NCI-H2081 treated with DMSO at 0.1 percent for 48 hours (cell line): ENCODE results near the gene RASA3.
"Not testable (repeated sequence)": the region's sequence is repeated elsewhere in the genome, so short reads cannot be mapped to it uniquely, and the experiment has no call there.

Experiments
- DNase-seq: peaks from one replicate; lab custom pipeline; 2025; lab: John Stamatoyannopoulos, UW

Gene RASA3, protein sequence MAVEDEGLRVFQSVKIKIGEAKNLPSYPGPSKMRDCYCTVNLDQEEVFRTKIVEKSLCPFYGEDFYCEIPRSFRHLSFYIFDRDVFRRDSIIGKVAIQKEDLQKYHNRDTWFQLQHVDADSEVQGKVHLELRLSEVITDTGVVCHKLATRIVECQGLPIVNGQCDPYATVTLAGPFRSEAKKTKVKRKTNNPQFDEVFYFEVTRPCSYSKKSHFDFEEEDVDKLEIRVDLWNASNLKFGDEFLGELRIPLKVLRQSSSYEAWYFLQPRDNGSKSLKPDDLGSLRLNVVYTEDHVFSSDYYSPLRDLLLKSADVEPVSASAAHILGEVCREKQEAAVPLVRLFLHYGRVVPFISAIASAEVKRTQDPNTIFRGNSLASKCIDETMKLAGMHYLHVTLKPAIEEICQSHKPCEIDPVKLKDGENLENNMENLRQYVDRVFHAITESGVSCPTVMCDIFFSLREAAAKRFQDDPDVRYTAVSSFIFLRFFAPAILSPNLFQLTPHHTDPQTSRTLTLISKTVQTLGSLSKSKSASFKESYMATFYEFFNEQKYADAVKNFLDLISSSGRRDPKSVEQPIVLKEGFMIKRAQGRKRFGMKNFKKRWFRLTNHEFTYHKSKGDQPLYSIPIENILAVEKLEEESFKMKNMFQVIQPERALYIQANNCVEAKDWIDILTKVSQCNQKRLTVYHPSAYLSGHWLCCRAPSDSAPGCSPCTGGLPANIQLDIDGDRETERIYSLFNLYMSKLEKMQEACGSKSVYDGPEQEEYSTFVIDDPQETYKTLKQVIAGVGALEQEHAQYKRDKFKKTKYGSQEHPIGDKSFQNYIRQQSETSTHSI

DNA sequence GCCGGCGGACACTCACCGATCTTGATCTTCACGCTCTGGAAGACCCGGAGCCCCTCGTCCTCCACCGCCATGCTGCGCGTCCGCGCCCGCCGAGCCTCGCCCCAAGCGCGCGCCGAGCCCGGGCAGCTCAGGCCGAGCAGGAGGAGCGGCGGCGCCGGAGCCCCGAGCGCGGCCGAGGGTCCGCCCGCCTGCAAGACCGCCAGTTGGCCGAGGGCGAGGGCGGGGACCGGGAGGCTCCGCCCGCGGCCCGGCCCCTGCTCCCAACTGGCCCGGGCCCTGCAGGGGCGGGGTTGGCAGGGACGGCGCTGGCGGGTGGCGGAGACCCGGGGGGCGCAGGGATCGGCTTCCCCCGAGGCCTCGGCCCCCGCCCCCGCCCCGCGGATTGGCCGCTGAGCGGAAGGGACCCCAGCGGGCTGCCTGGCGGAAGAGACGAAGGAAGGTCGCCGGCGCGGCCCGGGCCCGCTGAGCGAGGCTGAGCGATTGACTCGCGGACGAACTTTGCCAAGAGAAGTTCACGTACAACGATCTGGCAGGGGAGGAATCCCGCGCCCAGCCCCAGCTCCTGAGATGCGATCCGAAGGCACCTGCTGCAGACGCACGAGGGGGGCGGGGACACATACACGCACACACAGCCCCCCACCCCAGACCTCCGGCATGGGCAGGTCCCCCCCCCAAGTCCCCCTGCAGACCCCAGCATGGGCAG is at the start of gene RASA3:
RASA3 (minus strand) TSS at position 205 of the 703 bp plus-strand sequence; CDS start at position 71, 134 bp downstream.
- no peak for DNase-seq

DNA sequence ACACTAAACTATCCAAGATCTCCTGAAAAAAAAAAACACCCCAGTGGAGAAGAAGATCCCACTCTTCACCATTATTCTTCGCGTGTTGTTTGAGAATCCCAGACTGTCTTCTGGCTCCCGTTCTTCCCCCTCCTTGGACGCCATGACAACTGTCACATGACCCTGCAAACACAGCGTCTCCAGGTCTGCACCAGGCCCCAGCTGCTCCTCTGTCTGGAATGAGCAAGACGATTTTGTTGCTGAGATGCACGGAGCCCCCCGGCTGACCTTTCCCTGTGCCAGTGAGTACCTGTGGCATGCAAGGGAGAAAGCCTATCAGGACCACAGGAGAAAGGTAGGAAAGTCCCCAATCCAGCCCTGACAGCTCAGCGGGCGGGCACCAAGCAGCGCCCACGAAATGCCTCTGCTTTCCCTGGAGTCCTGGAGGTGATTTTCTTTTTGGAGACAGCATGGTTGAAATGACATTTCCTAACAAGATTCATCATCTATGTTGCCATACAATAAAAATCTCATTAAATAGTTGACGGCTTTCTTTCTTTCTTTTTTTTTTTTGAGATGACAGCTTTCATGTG is 46.8 kb upstream of the RASA3 start, which contains the start of gene CFAP97D2:
CFAP97D2 (plus strand) TSS at position 171 of the 572 bp plus-strand sequence; CDS start at position 245, 74 bp downstream.
- DNase-seq: no peak

DNA sequence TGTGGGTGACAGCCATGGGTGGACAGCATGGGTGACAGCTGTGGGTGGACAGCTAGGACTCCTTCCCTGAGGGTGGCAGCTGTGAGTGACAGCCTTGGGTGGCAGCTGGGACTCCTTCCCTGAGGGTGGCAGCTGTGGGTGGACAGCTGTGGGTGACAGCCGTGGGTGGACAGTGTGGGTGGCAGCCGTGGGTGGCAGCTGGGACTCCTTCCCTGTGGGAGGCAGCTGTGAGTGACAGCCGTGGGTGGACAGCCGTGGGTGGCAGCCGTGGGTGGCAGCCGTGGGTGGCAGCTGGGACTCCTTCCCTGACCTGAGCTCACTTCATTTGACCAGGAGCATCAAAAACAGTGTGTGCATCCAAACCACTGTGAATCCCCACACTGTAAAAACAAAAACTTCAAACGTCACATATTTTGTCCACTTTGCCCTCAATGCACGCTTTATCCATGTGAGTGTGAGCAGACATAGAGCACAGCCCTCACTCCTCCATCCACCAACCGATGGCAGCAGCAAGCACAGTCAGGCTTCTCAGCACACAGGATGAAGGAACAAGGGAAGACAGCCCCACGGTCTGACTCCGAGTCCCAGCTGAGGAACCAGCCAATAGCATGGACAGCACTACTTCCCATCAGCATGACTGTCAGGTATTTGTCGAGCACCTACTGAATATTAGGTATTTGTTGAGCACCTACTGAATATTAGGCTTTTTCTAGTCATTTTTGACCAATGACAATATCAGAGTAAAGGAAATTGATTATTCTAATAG is 45.0 kb upstream of the RASA3 start:
- no peak for DNase-seq

DNA sequence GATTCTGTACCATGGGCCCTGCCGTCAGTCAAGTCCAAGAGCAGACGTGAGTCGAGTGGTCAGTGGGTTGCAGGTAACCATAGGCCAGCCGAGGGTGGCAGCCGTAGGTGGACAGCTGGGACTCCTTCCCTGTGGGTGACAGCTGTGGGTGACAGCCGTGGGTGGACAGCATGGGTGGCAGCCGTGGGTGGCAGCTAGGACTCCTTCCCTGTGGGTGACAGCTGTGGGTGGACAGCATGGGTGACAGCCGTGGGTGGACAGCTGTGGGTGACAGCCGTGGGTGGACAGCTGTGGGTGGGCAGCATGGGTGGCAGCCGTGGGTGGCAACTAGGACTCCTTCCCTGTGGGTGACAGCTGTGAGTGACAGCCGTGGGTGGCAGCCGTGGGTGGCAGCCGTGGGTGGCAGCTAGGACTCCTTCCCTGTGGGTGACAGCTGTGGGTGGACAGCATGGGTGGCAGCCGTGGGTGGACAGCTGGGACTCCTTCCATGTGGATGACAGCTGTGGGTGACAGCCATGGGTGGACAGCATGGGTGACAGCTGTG is 44.0 kb upstream of the RASA3 start:
- not testable (repeated sequence) for DNase-seq

DNA sequence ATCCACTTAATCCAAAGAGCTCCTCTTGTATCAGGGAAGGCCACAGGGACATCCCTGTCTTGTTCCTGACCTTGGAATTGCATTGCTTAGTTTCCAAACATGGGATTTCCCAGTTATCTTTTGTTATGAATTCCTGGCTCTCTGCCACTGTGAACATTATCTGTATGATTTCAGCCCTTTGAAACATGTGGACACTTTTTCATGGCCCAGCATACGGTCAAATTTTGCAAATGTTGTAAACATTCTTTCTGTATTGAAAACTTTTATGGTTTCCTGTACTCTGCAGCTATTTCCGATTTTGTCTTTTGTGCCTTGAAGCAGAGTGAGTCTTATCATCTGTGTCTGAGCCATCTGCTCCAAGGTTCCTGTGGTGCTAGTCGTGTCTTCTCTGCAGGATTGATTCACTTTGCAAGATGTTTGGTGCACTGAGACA is 42.1 kb upstream of the RASA3 start:
- DNase-seq: no peak

DNA sequence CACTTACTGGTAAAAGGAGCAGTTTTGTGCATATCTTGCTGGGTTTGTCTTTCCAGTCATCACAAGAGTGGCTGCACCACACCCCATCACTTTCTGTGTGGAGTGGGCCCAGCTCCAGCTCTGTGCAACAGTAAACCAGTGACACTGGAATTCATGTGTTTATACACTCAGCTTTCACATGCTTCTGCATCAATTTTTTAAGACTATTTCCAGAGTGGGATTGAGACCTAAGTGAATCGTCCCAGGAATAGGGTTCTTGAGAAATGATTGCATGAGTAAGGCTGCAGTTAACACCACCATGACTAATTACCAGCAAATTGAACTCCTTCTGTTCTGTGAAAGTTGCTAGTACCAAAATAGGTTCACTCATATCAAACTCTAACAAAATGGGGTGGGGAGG is 41.3 kb upstream of the RASA3 start:
- no peak for DNase-seq

DNA sequence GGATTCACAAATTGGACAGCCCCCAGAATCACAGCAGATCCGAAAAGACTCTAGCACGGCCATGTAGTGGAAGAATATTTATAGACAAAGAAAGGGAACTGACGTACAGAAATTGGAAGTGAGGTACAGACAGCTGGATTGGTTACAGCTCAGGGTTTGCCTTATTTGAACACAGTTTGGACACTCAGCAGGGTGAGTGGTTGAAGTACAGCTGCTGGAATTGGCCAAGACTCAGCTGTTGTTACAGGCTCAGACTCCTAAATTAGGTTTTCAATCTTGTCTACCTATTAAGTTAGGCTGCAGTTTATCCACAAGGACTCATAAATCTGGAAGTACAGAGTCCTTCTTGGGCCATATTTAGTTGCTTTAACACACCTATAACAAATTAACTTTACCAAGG is 40.8 kb upstream of the RASA3 start:
- no peak for DNase-seq

DNA sequence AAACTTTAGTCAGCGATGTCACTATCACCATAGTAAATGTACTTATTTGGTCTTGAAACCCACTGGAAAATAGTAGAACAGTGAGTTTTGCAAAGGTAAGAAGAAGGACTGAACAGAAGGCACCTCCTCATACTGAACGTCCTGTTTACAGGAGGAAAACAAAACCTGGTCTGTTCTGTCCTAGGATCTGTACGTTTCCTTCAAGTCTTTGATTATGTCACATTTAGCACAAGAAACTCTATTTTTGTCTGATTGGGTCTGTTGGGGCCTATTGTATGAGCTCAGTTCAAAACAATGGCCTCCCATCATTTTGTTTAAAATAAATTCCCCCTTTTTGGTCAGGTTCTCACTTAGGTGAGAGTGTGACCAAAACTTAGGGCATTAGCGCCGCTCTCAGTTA is 35.5 kb upstream of the RASA3 start:
- DNase-seq: no peak

DNA sequence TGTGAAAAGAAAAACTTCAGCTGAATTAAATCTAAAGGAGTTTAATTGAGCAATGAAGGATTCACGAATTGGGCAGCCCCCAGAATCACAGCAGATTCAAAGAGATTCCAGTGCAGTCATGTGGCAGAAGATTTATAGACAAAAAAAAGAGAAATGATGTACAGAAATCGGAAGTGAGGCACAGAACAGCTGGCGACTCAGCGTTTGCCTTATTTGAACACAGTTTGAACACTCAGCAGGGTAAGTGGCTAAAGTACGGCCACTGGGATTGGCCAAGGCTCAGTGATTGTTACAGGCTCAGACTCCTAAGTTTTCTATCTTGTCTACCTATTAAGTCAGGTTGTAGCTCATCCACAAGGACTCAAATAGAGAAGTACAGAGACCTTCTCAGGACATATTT is 35.0 kb upstream of the RASA3 start:
- DNase-seq: no peak

DNA sequence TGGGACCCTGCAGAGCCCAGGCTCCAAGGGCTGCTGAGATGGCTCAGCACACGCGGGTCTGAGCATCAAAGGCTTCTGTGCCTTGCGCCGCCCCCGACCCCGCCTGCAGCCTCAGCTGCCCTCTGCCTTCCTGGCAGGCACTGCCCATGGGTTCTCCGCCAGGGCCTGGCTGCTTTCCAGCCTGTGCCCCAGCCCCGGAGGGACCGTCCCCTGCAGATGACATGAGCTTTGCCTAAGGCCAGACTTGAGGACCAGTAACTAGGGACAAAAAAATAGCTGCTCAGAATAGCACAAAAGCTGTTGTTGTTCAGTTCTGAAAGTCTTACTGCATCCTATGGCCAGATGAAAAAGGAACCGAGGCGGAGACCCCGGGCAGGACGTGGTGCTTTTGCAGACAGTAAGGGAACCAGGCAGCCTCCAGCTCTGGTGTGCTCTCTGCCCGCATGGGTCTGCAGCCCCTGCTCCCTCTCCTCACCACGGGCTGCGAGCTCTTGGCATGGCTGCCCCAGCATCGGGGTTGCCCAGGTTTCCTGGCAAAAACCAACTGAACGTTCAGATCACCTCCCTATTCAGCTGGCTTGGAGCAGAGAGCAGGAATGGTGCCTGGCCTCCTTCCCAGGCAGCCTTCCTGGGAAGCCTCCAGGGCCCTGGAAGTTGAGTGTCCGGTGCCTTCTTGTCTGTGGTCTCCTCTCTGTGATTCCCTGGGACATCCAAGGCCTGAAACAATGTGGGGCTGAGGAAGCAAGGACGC is 34.1 kb upstream of the RASA3 start:
- no peak for DNase-seq

DNA sequence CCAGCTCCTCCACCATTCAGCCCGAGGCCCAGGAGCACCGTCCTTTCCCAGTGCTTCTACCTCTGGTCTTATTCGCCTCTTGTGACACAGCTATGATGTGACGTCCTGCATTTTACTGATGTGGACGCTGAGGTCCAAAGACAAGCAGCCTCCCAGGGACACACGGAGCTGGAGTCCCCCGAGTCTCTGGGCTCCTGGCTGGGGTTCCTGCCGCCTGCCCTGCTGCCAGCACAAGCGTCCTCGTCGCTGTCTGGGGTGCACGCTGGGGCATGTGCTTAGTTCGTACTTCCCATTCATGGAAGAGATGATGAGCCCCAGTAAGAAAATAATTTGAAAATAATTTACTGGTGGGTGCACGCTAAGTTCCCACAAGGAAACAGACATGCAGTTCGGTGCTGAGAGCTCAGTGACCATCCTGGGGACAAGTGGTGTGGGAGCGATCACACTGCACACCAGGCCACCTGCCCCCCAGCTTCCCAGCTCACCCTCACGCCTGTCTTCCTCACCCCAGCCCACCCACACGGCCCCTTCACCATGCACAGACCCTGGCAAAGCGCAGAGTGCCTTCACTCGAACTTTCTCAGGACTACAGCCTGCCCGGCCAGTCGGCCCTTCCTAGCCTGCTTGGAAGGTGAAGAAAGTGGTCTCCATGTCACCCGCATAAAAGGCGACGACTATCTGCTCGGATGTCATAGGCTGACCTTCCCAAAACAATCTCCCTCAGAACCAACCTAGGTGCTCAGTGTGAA is 32.4 kb upstream of the RASA3 start:
- no peak for DNase-seq

DNA sequence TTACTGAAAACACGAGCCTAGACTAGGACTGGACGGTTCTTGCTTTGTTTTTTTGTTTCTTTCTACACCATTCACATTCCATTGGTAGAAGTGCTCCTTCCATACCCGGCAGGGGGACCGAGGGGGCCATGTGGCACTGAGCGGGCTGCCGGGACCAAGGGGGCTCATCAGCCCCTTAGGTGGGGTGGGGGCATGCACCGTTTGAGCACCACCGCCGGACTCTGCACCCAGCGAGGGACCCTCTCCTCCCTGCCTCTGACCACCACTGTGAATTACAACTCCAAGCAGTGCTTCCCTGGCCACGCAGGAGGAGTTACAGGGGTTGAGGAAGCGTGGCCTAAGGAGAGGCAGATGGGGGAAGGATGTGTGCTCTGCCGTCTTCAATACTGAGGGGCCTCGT is 31.6 kb upstream of the RASA3 start:
- no peak for DNase-seq

DNA sequence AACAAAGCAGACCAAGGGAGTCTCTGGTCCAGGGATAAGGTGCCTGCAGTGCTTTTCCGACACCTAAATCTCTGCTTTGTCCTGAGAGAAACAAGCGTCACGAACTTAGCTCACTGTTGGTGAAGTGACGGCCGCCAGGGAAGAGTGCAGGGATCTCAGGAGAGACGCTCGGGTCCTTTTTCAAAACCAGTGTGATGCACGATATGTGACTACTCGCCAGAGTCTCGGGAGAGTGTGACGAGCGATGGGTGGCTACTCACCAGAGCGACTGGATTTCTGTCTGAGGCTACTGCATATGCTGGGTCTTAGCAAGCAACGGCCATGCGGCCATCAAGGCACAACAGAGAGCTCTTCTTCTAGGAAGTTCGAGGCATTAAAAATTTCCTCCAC is 30.1 kb upstream of the RASA3 start:
- DNase-seq: no peak

DNA sequence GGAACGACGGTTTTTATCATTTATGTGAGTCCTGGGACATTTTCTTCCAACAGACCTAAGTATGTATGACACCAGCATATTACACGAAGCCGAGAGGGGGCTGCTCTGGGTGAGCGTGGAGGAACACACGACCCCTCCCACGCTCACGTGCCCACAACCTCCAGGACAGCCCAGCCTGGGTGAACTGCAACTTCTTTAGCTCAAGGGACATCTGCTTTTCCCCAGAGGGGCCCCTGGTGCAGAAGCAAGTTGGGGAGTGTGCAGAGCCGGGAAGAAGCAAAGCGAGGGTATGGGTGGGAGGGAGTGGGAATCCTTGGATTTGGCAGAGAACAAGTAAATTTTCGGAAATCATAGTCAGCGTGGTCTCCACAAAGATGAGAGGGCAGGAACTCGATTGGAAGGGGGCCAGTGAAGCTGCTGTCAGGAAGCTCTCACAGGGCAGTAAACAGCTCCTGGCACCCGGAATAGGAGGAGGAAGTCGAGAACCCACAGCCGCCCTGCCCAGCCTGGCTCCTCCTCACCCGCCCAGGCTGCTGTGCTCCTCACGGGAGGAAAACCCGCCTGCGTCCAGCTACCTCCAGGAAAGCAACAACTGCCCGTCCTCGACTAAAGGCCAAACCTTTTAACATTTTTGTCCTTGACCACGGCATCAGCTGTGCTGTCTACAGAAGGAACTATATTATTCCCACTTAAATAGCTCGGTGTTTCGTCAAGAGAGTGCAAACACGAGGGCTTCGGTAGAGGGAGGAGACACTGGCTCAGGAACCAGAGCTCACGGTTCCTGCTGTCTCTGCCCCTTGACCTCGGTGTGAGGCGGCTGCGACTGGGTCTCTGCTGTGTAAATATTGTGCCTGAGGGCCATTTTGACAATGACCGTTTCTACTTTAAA is 29.5 kb upstream of the RASA3 start:
- no peak for DNase-seq

DNA sequence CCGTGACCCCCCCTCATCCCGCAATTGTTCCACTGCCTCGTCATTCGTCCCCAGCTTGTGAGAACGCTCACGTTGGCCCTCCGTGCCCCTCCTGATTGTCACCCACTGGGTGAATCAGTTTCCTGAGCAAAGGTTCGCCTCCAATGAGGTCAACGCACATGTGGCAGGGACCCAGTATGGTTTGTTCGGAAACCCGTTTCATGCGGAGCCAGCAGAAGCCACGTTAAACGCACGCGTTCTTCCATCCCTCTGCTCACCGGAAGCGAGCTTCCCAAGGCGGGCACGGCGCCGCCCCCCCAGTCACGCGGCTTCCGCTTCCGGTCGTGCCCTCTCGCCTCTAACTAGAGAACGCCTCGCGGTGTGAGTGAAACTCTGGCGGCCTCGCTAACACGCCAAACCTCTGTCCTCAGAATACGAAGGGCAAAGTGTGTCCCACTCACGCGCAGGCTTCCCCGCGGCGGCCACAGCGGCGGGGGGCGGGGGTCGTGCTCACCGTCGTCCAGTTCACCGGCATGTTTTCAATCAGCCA is 28.7 kb upstream of the RASA3 start:
- no peak for DNase-seq

DNA sequence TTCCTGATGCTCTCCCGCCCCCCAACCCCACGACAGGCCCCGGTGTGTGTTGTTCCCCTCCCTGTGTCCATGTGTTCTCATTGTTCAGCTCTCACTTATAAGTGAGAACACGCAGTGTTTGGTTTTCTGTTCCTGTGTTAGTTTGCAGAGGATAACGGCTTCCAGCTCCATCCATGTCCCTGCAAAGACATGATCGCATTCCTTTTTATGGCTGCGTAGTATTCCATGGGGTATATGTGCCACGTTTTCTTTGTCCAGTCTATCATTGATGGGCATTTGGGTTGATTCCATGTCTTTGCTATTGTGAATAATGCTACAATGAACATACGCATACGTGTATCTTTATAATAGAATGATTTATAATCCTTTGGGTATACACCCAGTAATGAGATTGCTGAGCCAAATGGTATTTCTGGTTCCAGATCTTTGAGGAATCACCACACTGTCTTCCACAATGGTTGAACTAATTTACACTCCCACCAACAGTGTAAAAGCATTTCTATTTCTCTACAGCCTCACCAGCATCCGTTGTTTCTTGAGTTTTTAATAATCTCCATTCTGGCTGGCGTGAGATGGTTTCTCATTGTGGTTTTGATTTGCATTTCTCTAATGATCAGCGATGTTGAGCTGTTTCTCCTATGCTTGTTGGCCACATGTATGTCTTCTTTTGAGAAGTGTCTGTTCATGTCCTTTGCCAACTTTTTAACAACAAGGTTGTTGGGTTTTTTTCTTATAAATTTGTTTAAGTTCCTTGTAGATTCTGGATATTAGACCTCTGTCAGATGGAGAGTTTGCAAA is 26.6 kb upstream of the RASA3 start:
- not testable (repeated sequence) for DNase-seq

DNA sequence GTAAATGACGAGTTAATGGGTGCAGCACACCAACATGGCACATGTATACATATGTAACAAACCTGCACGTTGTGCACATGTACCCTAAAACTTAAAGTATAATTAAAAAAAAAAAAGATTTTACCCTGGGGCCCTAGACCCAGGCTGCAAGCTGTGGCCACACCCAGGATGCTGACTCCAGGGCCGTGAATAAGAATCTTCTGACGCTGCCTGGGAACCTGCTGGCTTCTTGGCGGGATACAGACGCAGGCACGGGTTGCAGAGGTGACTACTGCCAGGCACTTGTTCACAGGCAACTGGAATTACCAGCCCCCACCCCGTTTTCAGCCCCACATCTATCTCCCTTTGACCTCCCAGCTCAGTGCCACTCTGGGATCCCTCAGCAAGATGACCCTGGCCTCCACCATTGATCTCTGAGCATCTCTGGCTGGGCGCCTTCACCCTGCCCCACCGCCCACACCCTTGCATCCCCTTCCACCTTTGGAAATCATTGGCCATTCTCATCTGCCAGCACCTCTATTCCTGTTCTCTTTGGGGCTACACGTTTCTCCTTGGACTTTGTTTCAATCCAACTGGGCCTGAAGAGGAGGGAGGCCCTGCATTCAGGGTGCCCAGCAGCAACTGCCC is 25.6 kb upstream of the RASA3 start:
- DNase-seq: no peak
